Caki2 (cell line): ENCODE results near the gene TSC1. TPM values are rescaled to one million over a fixed set of nuclear protein-coding genes. Genes with fewer than 3 reads are reported as not detected.

Experiments used
- DNase-seq: peaks from one replicate; pipeline ENCODE4 v3.0.0-alpha.2; 2015; ENCODE audit warnings: low read depth
- in situ Hi-C: cut with HindIII; loops from 2 replicates; pipeline ENCODE4 v1.10.0; 2016; ENCODE audit warnings: low sequenced_read_pairs, low pct_unique_long_range_greater_than_20kb, mixed read lengths
- total RNA-seq: library from RNA; depleted of rRNA; stranded (reverse); fragments of >200 nt; shearing (Covaris generic); gene quantifications from 2 replicates; pipeline ENCODE4 v1.2.3, GENCODE V29; 2014; ENCODE audit warnings: low replicate concordance; rRNA removed

The TSC1 gene
- total RNA-seq, 1 experiment from 2014 or later: 7.8 TPM

GRCh38 chr9:132854832-132855231, 89.6 kb downstream of the TSC1 start:
- no peak for DNase-seq
- in situ Hi-C loops: no loop called here

GRCh38 chr9:132853482-132853881, 90.9 kb downstream of the TSC1 start:
- DNase-seq: no peak
- in situ Hi-C loops: no loop called here

- in situ Hi-C loops: no loop called here
- no peak for DNase-seq
These were observed 95.2 kb downstream of the TSC1 start for GRCh38 chr9:132849185-132849706.

GRCh38 chr9:132846918-132847515, 97.4 kb downstream of the TSC1 start:
- DNase-seq: no peak
- in situ Hi-C loops: no loop called here

GRCh38 chr9:132846109-132846917, 98.1 kb downstream of the TSC1 start:
- DNase-seq: no peak
- in situ Hi-C loops: no loop called here

GRCh38 chr9:132842124-132843044, 102.0 kb downstream of the TSC1 start:
- no peak for DNase-seq
- in situ Hi-C loops: no loop called here

Other genes with a start within 250 kb of the TSC1 start
- gene AK8, start 66.3 kb downstream of the TSC1 start, total RNA-seq: 0.58 and 2.6 TPM in 2 replicates
- 0.17 and 2.2 TPM in 2 replicates for gene SPACA9, start 65.7 kb downstream of the TSC1 start, total RNA-seq
- gene GFI1B, start 34.1 kb upstream of the TSC1 start, total RNA-seq: not detected in 2 replicates
- gene GTF3C5, start 86.4 kb upstream of the TSC1 start, total RNA-seq: 162 and 206 TPM in 2 replicates
- gene CEL, start 117.4 kb upstream of the TSC1 start, total RNA-seq: 0.10 and 0.61 TPM in 2 replicates
- 11.1 and 18.6 TPM in 2 replicates for gene RALGDS, start 176.6 kb upstream of the TSC1 start, total RNA-seq
- not detected in 2 replicates for gene GBGT1, start 219.3 kb upstream of the TSC1 start, total RNA-seq